ENCODE measurements around the gene GPR84. TPM values are rescaled to one million over a fixed set of nuclear protein-coding genes. Genes with fewer than 3 reads are reported as not detected.

GPR84 gene
- total RNA-seq, 1 donor from 2014 or later = not detected

GRCh38 chr12:54352891-54353874 lies 11.1 kb downstream of the GPR84 start:
- TF ChIP-seq POLR2AphosphoS5 (IDR thresholded peaks at IDR 0.05; ENCODE audit: insufficient read depth in 1 of 2, low read depth in 1 of 2) = no peak
- TF ChIP-seq POLR2A (IDR thresholded peaks at IDR 0.05) = no peak
- TF ChIP-seq, protein P1, sequence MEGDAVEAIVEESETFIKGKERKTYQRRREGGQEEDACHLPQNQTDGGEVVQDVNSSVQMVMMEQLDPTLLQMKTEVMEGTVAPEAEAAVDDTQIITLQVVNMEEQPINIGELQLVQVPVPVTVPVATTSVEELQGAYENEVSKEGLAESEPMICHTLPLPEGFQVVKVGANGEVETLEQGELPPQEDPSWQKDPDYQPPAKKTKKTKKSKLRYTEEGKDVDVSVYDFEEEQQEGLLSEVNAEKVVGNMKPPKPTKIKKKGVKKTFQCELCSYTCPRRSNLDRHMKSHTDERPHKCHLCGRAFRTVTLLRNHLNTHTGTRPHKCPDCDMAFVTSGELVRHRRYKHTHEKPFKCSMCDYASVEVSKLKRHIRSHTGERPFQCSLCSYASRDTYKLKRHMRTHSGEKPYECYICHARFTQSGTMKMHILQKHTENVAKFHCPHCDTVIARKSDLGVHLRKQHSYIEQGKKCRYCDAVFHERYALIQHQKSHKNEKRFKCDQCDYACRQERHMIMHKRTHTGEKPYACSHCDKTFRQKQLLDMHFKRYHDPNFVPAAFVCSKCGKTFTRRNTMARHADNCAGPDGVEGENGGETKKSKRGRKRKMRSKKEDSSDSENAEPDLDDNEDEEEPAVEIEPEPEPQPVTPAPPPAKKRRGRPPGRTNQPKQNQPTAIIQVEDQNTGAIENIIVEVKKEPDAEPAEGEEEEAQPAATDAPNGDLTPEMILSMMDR (IDR thresholded peaks at IDR 0.05) = no peak
- no peaks in the 10 kb centered on the region for H3K9me3 ChIP-seq
- H3K4me3 ChIP-seq = no peak overlapping the region
- peak overlapping the region; percentile 83 for H3K27ac ChIP-seq
- H3K27me3 ChIP-seq = no peaks in the 10 kb centered on the region
- H3K36me3 ChIP-seq = peaks cover 0 to 27% of the 10 kb centered on the region in 2 donors
- H3K4me1 ChIP-seq = peaks cover 38% of the 10 kb centered on the region
- intact Hi-C loops (cut with DNase I) = no loop called here
- DNase-seq (ENCODE audit: extremely low spot score in 2 of 2) = no peak

DNA sequence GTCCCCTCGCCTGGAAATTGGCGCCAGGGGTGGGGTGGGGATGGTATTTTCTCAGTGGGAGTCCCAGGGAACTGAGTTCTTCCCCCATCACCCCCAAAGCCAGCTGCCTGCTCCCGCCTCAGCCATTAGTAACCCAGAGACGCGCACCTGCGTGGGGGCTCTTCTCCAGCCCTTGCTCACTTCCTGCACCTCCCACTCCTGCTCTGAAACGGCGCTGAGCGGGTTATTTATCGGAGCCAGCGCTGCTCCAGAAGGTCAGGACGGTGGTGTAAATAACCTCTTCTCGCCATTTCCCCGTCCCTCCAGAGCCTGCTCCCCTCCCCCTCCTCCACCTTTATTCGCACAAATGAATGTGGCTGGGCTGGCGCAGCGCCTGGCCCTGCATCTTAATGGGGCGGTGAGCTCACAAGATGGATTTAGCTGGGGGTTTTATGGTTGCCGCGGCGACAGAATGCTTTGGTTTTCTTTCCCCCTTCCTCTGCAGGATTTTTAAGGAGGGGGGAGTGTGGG lies 12.2 kb downstream of the GPR84 start:
- Histone ChIP-seq H3K4me3 (peak overlapping the region; percentile 20 to 35), H3K27ac (peak overlapping the region; percentile 83), H3K9me3 (no peaks in the 10 kb centered on the region), H3K4me1 (peaks cover 27% of the 10 kb centered on the region), H3K27me3 (no peaks in the 10 kb centered on the region), H3K36me3 (peaks cover 0 to 38% of the 10 kb centered on the region in 2 donors)
- TF ChIP-seq POLR2AphosphoS5 (IDR thresholded peaks at IDR 0.05; ENCODE audit: insufficient read depth in 1 of 2, low read depth in 1 of 2) (peak; percentile 12 to 42), POLR2A (IDR thresholded peaks at IDR 0.05) (no peak)
- TF ChIP-seq, protein P1 (IDR thresholded peaks at IDR 0.05) = no peak
- intact Hi-C loops (cut with DNase I) = no loop called here
- DNase-seq (ENCODE audit: extremely low spot score in 2 of 2) = no peak

- Histone ChIP-seq H3K27ac (peak overlapping the region; percentile 83), H3K4me3 (peak overlapping the region in 1 of 2 donors; percentile 35)
- intact Hi-C loops (cut with DNase I) = no loop called here
Measured at GRCh38 chr12:54351341-54351740, 12.9 kb downstream of the GPR84 start.

GRCh38 chr12:54350743-54351142 lies 13.5 kb downstream of the GPR84 start:
- Histone ChIP-seq H3K4me1 (peaks cover 25% of the 10 kb centered on the region), H3K27ac (no peak overlapping the region), H3K36me3 (peaks cover 0 to 48% of the 10 kb centered on the region in 2 donors), H3K27me3 (no peaks in the 10 kb centered on the region), H3K4me3 (no peak overlapping the region), H3K9me3 (no peaks in the 10 kb centered on the region)
- DNase-seq (ENCODE audit: extremely low spot score in 2 of 2) = no peak
- TF ChIP-seq POLR2A (IDR thresholded peaks at IDR 0.05) = no peak
- no peak for TF ChIP-seq POLR2AphosphoS5 (IDR thresholded peaks at IDR 0.05; ENCODE audit: insufficient read depth in 1 of 2, low read depth in 1 of 2)
- TF ChIP-seq, protein P1 (IDR thresholded peaks at IDR 0.05) = no peak
- intact Hi-C loops (cut with DNase I) = no loop called here

More at GRCh38 chr12:54351341-54351740, 12.9 kb downstream of the GPR84 start:
- no peak for DNase-seq (ENCODE audit: extremely low spot score in 2 of 2)
- Histone ChIP-seq H3K36me3 (peaks cover 0 to 44% of the 10 kb centered on the region in 2 donors), H3K9me3 (no peaks in the 10 kb centered on the region), H3K4me1 (peaks cover 25% of the 10 kb centered on the region), H3K27me3 (no peaks in the 10 kb centered on the region)
- TF ChIP-seq POLR2A (IDR thresholded peaks at IDR 0.05) (no peak), POLR2AphosphoS5 (IDR thresholded peaks at IDR 0.05; ENCODE audit: insufficient read depth in 1 of 2, low read depth in 1 of 2) (no peak)
- TF ChIP-seq, protein P1 (IDR thresholded peaks at IDR 0.05) = no peak

Measured in vagina (tissue), 2 donors.